WERI-Rb-1 (cell line): ENCODE results near the gene PPP2R2B.

Experiments used
- DNase-seq: peaks from one replicate; pipeline ENCODE4 v3.0.0-alpha.2; 2020
- H3K27ac ChIP-seq: fragments of 250-450 bp; sonication (Bioruptor Pico); 2 replicates; pipeline ENCODE4 v1.5.1; 2020; ENCODE audit warnings: mild to moderate bottlenecking, moderate library complexity
- H3K27me3 ChIP-seq: fragments of 250-450 bp; sonication (Bioruptor Pico); 2 replicates; pipeline ENCODE4 v1.5.1; 2021; ENCODE audit warnings: mild to moderate bottlenecking, low read depth, moderate library complexity; ENCODE audit not compliant: insufficient read depth, severe bottlenecking
- H3K36me3 ChIP-seq: fragments of 250-450 bp; sonication (Bioruptor Pico); 2 replicates; pipeline ENCODE4 v1.5.1; 2020; ENCODE audit warnings: mild to moderate bottlenecking, moderate library complexity
- H3K4me3 ChIP-seq: 2 replicates; pipeline ENCODE4 v1.5.1; 2011; ENCODE audit warnings: low read depth, mild to moderate bottlenecking, control low read depth, low read length
- H3K9me3 ChIP-seq: fragments of 250-450 bp; sonication (Bioruptor Pico); 2 replicates; pipeline ENCODE4 v1.5.1; 2021; ENCODE audit warnings: mild to moderate bottlenecking, moderate library complexity; ENCODE audit not compliant: severe bottlenecking
- CTCF ChIP-seq: IDR thresholded peaks from 2 replicates; pipeline ENCODE4 v1.5.1; 2011; ENCODE audit warnings: low read depth, mild to moderate bottlenecking, control low read depth, inconsistent platforms, low read length

The PPP2R2B gene

GRCh38 chr5:146680846-146681584, 197.5 kb downstream of the PPP2R2B start:
- Histone ChIP-seq H3K9me3 (no peaks in the 10 kb centered on the region), H3K27ac (no peak overlapping the region), H3K27me3 (no peaks in the 10 kb centered on the region), H3K4me3 (no peak overlapping the region), H3K36me3 (no peaks in the 10 kb centered on the region)
- DNase-seq: no peak
- no peak for TF ChIP-seq CTCF

- no peak for DNase-seq
- Histone ChIP-seq H3K27me3 (no peaks in the 10 kb centered on the region), H3K4me3 (no peak overlapping the region), H3K9me3 (no peaks in the 10 kb centered on the region), H3K36me3 (no peaks in the 10 kb centered on the region), H3K27ac (no peak overlapping the region)
- no peak for TF ChIP-seq CTCF
Measured at GRCh38 chr5:146675636-146676035, 202.9 kb downstream of the PPP2R2B start.

GRCh38 chr5:146672866-146673265, 205.7 kb downstream of the PPP2R2B start:
- Histone ChIP-seq H3K36me3 (no peaks in the 10 kb centered on the region), H3K9me3 (no peaks in the 10 kb centered on the region), H3K27me3 (no peaks in the 10 kb centered on the region), H3K27ac (no peak overlapping the region), H3K4me3 (no peak overlapping the region)
- TF ChIP-seq CTCF: no peak
- DNase-seq: no peak

- Histone ChIP-seq H3K9me3 (no peaks in the 10 kb centered on the region), H3K27ac (no peak overlapping the region), H3K4me3 (no peak overlapping the region), H3K27me3 (no peaks in the 10 kb centered on the region), H3K36me3 (no peaks in the 10 kb centered on the region)
- DNase-seq: no peak
- no peak for TF ChIP-seq CTCF
Measured at GRCh38 chr5:146671561-146672295, 206.8 kb downstream of the PPP2R2B start.

GRCh38 chr5:146669656-146670055, 208.9 kb downstream of the PPP2R2B start:
- no peaks in the 10 kb centered on the region for H3K27me3 ChIP-seq
- no peak for DNase-seq
- no peaks in the 10 kb centered on the region for H3K36me3 ChIP-seq
- no peaks in the 10 kb centered on the region for H3K9me3 ChIP-seq
- TF ChIP-seq CTCF: no peak
- H3K27ac ChIP-seq: no peak overlapping the region
- no peak overlapping the region for H3K4me3 ChIP-seq
